ENCODE measurements around the gene FZR1.

- TF ChIP-seq CTCF (IDR thresholded peaks at IDR 0.05) (no peak), EZH2 (IDR thresholded peaks at IDR 0.05) (no peak), EZH2phosphoT487 (IDR thresholded peaks at IDR 0.05) (no peak)
Observed at GRCh38 chr19:3467437-3468198, 38.5 kb upstream of the FZR1 start.
